ENCODE data around the gene CFAP20DC. TPM values are rescaled to one million over a fixed set of nuclear protein-coding genes. Genes with fewer than 3 reads are reported as not detected.

The CFAP20DC gene
- total RNA-seq, 2 donors from 2014 or later, result 1.7 to 1.8 TPM

DNA sequence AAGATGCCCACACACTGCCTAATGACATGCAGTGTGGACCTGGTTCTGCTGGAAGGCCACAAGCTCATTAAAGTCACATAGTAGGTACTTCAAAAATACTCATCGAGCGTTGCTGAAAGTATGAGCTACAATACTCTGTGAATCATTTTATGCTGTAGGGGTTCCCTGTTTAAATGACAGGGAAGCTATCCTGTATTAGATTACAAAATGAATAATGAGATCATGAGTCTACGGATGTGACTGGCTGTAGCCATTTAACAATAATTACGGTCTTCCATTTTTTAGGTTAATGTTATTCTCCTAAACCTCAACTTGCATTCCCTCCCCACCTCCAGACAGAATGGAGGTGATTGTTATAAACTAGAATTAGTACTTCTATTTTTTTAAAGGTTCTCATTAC lies 255.1 kb downstream of the CFAP20DC start:
- Histone ChIP-seq H3K4me3 (no peak overlapping the region), H3K9ac (ENCODE audit: low read depth in 2 of 2, low read length in 2 of 2) (no peak overlapping the region), H3K9me3 (no peaks in the 10 kb centered on the region), H3K4me1 (no peaks in the 10 kb centered on the region), H3K27me3 (no peaks in the 10 kb centered on the region), H3K27ac (no peak overlapping the region), H3K36me3 (no peaks in the 10 kb centered on the region)
- DNase-seq, result no peak
- TF ChIP-seq, protein P1, sequence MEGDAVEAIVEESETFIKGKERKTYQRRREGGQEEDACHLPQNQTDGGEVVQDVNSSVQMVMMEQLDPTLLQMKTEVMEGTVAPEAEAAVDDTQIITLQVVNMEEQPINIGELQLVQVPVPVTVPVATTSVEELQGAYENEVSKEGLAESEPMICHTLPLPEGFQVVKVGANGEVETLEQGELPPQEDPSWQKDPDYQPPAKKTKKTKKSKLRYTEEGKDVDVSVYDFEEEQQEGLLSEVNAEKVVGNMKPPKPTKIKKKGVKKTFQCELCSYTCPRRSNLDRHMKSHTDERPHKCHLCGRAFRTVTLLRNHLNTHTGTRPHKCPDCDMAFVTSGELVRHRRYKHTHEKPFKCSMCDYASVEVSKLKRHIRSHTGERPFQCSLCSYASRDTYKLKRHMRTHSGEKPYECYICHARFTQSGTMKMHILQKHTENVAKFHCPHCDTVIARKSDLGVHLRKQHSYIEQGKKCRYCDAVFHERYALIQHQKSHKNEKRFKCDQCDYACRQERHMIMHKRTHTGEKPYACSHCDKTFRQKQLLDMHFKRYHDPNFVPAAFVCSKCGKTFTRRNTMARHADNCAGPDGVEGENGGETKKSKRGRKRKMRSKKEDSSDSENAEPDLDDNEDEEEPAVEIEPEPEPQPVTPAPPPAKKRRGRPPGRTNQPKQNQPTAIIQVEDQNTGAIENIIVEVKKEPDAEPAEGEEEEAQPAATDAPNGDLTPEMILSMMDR (IDR thresholded peaks at IDR 0.05), result no peak
- intact Hi-C loops (cut with DNase I), result no loop called here

DNA sequence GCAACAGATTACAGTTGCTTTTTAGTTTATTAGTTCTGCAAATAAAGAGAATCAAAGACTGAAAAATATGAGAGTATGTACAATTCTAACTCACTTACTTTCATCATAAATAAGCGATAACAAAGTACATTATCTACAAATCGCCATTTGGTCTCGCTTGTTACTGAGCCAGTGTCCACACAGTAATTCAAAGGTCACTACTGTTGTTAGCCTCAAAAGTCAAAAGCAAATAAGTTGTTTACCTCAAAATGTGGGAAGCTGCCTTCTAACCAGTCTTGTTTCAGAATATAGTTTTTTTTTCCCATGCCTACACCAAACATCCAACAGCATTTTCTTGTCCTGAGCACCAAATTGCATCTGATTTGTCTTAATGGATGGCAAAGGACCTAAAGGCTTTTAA lies 255.9 kb downstream of the CFAP20DC start:
- intact Hi-C loops (cut with DNase I), result no loop called here
- H3K9ac ChIP-seq (ENCODE audit: low read depth in 2 of 2, low read length in 2 of 2), result no peak overlapping the region
- H3K4me1 ChIP-seq, result no peaks in the 10 kb centered on the region
- TF ChIP-seq, protein P1 (IDR thresholded peaks at IDR 0.05), result no peak
- no peak overlapping the region for H3K27ac ChIP-seq
- DNase-seq, result no peak
- H3K9me3 ChIP-seq, result no peaks in the 10 kb centered on the region
- H3K4me3 ChIP-seq, result no peak overlapping the region
- no peaks in the 10 kb centered on the region for H3K27me3 ChIP-seq
- no peaks in the 10 kb centered on the region for H3K36me3 ChIP-seq

DNA sequence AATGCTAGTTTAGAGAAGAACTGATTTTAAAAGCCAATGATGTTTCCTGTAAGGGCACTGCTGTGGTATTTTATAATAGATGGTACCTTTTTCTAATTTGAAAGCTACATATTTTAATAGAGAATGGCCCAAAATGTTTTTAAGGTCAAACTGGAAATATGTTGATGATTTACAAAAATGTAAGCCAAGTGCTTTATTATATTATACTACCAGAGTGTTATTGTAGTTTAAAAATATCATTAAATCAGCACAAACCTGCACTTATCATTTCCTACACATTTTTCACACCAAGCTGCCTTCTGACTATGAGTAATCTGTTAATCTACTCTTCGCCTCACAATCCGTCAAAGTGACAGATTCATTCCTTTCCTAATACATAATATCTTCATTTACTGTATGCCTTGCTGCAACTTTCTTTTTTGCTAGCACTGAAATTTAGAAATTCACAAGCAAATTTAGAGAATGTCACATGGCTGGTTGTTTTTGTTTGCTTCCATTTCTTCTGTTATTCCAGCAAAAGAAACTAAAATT lies 256.8 kb downstream of the CFAP20DC start:
- H3K27ac ChIP-seq, result no peak overlapping the region
- no peak for DNase-seq
- intact Hi-C loops (cut with DNase I), result no loop called here
- H3K9me3 ChIP-seq, result no peaks in the 10 kb centered on the region
- TF ChIP-seq, protein P1 (IDR thresholded peaks at IDR 0.05), result no peak
- H3K27me3 ChIP-seq, result no peaks in the 10 kb centered on the region
- H3K4me1 ChIP-seq, result no peaks in the 10 kb centered on the region
- H3K36me3 ChIP-seq, result no peaks in the 10 kb centered on the region
- H3K4me3 ChIP-seq, result no peak overlapping the region
- H3K9ac ChIP-seq (ENCODE audit: low read depth in 2 of 2, low read length in 2 of 2), result no peak overlapping the region

DNA sequence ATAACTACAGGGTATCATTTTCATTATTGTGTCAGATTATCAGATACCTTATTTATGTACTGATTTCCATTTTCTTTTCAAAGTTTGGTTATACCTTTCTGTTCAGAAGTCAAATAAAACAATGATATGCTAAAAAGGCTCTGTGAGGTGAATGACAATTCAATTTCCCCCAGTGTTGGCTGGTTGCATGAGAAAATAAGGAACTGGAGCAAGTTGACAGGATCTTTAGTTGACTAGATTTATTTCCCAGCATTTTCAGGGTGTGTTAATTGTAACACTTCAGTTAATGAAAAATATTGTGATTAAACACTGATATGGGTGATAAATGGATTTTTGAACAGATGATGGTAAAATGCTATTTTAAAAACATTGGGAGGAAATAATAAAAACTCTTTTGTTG lies 260.4 kb downstream of the CFAP20DC start:
- intact Hi-C loops (cut with DNase I), result no loop called here
- no peaks in the 10 kb centered on the region for H3K4me1 ChIP-seq
- no peak overlapping the region for H3K27ac ChIP-seq
- no peak overlapping the region for H3K4me3 ChIP-seq
- H3K9me3 ChIP-seq, result no peaks in the 10 kb centered on the region
- TF ChIP-seq, protein P1 (IDR thresholded peaks at IDR 0.05), result no peak
- DNase-seq, result no peak
- H3K36me3 ChIP-seq, result no peaks in the 10 kb centered on the region
- no peak overlapping the region for H3K9ac ChIP-seq (ENCODE audit: low read depth in 2 of 2, low read length in 2 of 2)
- H3K27me3 ChIP-seq, result no peaks in the 10 kb centered on the region

DNA sequence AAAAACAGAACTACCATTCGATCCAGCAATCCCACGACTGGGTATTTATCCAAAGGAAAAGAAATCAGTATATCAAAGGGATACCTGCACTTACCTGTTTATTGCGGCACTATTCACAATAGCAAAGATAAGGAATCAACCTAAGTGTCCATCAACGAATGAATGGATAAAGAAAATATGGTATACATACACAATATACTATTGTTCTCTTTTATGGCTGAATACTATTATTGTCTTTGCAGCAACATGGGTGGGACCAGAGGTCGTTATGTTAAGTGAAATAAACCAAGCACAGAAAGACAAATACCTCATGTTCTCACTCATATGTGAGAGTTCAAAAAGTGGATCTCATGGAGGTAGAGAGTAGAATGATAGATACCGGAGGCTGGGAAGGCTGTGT lies 264.9 kb downstream of the CFAP20DC start:
- intact Hi-C loops (cut with DNase I), result no loop called here
- TF ChIP-seq, protein P1 (IDR thresholded peaks at IDR 0.05), result no peak
- Histone ChIP-seq H3K27ac (peak overlapping the region; percentile 56), H3K9me3 (no peaks in the 10 kb centered on the region), H3K36me3 (no peaks in the 10 kb centered on the region), H3K9ac (ENCODE audit: low read depth in 2 of 2, low read length in 2 of 2) (no peak overlapping the region), H3K4me3 (no peak overlapping the region), H3K27me3 (no peaks in the 10 kb centered on the region), H3K4me1 (no peaks in the 10 kb centered on the region)
- no peak for DNase-seq
